ENCODE measurements around the gene SLC24A2.

DNA sequence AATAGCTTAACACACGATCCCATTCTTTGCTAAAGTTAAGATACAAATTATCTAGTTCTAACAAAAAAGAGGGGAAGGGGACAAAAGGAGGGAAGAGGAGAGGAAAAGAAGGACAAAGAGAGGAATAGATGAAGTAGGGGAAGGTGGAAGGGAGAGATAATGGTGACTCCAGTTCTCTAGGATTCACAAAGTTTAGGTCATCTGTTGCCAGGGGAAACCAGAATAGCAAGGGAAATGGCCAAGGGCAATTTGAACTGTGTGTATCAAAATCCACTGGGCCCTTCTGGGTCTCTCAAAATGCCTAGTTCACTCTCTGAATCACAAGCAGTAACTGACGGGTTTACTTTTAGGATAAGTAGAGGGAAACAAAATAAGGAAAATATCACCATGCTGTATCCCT, 7.6 kb downstream of the SLC24A2 start:
- TF ChIP-seq, protein P1, sequence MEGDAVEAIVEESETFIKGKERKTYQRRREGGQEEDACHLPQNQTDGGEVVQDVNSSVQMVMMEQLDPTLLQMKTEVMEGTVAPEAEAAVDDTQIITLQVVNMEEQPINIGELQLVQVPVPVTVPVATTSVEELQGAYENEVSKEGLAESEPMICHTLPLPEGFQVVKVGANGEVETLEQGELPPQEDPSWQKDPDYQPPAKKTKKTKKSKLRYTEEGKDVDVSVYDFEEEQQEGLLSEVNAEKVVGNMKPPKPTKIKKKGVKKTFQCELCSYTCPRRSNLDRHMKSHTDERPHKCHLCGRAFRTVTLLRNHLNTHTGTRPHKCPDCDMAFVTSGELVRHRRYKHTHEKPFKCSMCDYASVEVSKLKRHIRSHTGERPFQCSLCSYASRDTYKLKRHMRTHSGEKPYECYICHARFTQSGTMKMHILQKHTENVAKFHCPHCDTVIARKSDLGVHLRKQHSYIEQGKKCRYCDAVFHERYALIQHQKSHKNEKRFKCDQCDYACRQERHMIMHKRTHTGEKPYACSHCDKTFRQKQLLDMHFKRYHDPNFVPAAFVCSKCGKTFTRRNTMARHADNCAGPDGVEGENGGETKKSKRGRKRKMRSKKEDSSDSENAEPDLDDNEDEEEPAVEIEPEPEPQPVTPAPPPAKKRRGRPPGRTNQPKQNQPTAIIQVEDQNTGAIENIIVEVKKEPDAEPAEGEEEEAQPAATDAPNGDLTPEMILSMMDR (IDR thresholded peaks at IDR 0.05), result no peak
- no peak for TF ChIP-seq EZH2 (IDR thresholded peaks at IDR 0.05; ENCODE audit: borderline replicate concordance, insufficient read depth, low read depth, low read length, poor library complexity, severe bottlenecking)

Data from B cell (primary cell).